Large intestine (tissue), 3 donors: ENCODE measurements around the gene FOXP1. TPM values are rescaled to one million over a fixed set of nuclear protein-coding genes. Genes with fewer than 3 reads are reported as not detected.

Experiments
- DNase-seq, 2 donors: peaks; one replicate each; pipeline versions ENCODE4 v3.0.0 to v3.0.0-alpha.2; 2013
- H3K27ac ChIP-seq: one replicate; pipeline ENCODE4 v1.5.1; 2013; ENCODE audit warnings: low read length
- H3K27me3 ChIP-seq: 2 replicates; pipeline ENCODE4 v1.6.1; 2013; ENCODE audit warnings: low read length; ENCODE audit not compliant: control insufficient read depth, insufficient read depth
- H3K36me3 ChIP-seq: 2 replicates; pipeline ENCODE4 v1.6.1; 2013; ENCODE audit warnings: low read length; ENCODE audit not compliant: control insufficient read depth, insufficient read depth
- H3K4me1 ChIP-seq: one replicate; pipeline ENCODE4 v1.6.1; 2013; ENCODE audit warnings: low read length; ENCODE audit not compliant: control insufficient read depth, insufficient read depth
- H3K4me3 ChIP-seq: one replicate; pipeline ENCODE4 v1.5.1; 2013; ENCODE audit warnings: low read length
- H3K9me3 ChIP-seq: one replicate; pipeline ENCODE4 v1.6.1; 2013; ENCODE audit warnings: mild to moderate bottlenecking, low read depth, low read length, moderate library complexity; ENCODE audit not compliant: control insufficient read depth
- WGBS: methylation state at CpG from one replicate; pipeline ENCODE4 v1.1.5; 2013; ENCODE audit warnings: low lambda C conversion rate; ENCODE audit not compliant: insufficient coverage; 5-methylcytosine and 5-hydroxymethylcytosine counted together
- polyA plus RNA-seq: library from polyadenylated mRNA; unstranded; fragments of 120-200 nt; gene quantifications from one replicate; pipeline ENCODE4 v1.2.1, GENCODE V29; 2013

Gene FOXP1
- polyA plus RNA-seq, 1 donor = 64.1 TPM

DNA sequence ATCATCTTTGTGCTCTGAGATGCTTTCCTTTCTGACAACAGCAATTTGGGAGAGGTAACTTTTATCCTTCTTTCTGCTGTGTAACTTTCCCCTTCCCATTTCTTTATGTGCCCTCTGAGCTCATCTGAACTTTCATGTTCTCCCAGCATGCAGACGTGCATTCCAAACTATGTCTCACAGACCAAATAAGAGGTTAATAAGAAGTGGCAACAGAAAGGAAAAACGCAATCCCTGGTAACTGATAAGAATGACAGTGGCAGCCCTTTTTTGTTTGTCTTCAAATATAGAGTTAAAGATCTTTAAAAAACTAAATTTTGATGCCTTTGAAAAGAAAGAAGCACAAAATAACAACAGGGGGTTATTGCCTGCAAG lies 533.4 kb downstream of the FOXP1 start:
- DNase-seq = no peak
- Histone ChIP-seq H3K27me3 (no peaks in the 10 kb centered on the region), H3K9me3 (no peaks in the 10 kb centered on the region), H3K4me3 (no peak overlapping the region), H3K36me3 (peaks cover 44% of the 10 kb centered on the region), H3K4me1 (peaks cover 31% of the 10 kb centered on the region), H3K27ac (no peak overlapping the region)
- 25% methylated on average over 1 of the region's 2 CpGs for WGBS

DNA sequence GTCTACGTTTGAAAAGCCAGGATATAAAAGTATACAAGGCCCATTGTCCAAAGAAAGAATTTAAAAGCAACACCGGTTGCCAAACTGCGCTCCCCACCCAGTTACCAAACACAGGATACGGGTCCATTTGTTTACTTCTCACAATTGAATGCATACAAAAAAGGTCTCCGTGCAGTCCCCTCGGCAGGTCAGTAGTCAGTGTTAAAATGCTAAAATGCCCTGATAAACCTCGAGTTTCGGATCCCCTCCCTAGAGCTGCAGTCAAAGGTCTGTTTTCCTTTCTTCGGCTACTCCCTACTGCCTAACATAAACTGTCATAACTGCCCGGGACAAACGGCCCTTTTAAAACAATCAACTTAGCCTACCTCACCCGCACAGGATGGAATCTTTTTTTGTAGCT lies 534.6 kb downstream of the FOXP1 start:
- peaks cover 51% of the 10 kb centered on the region for H3K36me3 ChIP-seq
- H3K27me3 ChIP-seq = no peaks in the 10 kb centered on the region
- H3K9me3 ChIP-seq = no peaks in the 10 kb centered on the region
- WGBS = no CpG with 5 or more reads among the region's 12 CpGs
- peaks cover 31% of the 10 kb centered on the region for H3K4me1 ChIP-seq
- H3K27ac ChIP-seq = peak overlapping the region; percentile 71
- H3K4me3 ChIP-seq = no peak overlapping the region
- peak; percentile 37 to 73 for DNase-seq

DNA sequence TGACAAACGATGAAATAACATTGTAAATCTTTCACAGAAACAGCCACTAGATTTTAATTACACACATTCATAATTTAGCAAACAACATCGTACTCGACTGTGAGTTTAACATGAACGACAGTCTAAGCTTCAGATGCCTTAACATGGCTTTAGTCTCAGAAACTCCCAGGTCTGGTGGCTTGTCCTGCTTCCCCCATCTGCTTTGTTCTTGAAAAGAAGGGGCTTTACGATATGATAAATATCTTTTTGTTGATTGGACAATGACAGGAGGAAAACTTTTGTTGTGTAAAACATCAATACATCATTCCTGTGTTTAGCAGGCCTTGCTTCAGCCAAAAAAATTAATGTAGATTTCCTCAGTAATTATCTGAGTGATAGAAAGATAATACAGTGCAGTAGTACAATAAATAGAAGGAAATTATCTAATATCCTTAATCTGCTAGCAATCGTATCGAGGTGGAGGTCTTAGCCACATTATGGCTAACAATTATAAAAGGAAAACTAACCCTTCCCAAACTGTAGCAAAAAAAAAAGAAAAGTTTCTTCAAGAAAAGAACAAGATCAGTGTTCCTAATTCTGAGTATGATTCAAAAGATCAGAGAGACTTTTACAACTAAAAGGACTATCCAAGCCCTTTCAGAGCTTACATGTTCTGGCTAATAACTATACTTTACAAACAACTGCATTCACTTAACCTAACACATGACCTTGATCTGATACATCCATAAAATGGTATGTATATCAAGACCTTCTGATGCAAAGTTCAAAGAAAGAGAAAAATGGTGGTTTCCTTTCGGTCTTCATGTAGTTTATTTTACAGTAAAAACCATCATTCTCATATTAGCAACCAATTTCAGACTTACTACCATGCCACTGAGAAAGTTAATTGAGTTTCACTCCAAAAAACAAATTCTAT lies 535.7 kb downstream of the FOXP1 start:
- Histone ChIP-seq H3K4me1 (peaks cover 29% of the 10 kb centered on the region), H3K9me3 (no peaks in the 10 kb centered on the region), H3K27me3 (no peaks in the 10 kb centered on the region), H3K36me3 (peaks cover 57% of the 10 kb centered on the region), H3K27ac (peak overlapping the region; percentile 71), H3K4me3 (no peak overlapping the region)
- DNase-seq = no peak
- 67% methylated on average over 4 of the region's 8 CpGs for WGBS

DNA sequence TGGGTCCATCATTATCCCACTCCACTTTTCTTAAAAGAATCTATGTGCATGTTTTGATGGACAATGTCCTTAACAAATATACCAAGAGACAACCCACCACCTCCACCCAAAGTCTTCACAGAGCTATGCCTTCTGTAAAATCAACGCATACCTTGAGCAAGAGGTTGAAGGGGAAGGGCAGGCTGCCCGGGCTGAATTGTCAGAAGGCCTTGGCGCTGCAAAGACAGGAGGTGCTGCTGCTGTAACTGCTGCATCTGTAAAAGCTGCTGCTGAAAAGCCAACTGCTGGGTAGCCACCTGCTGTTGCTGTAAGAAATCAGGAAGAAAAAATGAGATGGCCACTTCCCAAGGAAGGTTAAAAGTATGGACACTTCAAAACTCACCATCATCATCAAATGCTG lies 536.7 kb downstream of the FOXP1 start:
- H3K27me3 ChIP-seq = no peaks in the 10 kb centered on the region
- H3K4me3 ChIP-seq = no peak overlapping the region
- peaks cover 58% of the 10 kb centered on the region for H3K36me3 ChIP-seq
- H3K9me3 ChIP-seq = no peaks in the 10 kb centered on the region
- peaks cover 27% of the 10 kb centered on the region for H3K4me1 ChIP-seq
- WGBS = no CpG with 5 or more reads among the region's 3 CpGs
- no peak overlapping the region for H3K27ac ChIP-seq
- no peak for DNase-seq

DNA sequence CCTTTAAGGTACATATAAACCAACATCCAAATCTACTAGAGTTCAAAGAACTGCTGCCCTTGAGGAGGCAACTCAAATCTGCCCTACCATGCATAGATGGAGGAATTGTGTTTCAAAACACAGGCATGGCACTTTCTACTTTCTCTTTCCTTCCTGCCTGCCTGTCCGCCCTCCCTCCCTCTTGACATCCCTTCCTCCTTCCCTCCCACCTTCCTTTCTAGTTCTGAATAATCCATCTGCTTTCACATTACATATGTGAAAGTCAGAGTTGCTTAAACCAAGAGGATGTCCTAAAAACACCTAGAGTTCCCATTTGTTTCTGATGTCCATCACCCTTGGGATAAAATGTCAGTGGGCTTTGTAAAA lies 537.6 kb downstream of the FOXP1 start:
- H3K4me1 ChIP-seq = peaks cover 27% of the 10 kb centered on the region
- H3K36me3 ChIP-seq = peaks cover 56% of the 10 kb centered on the region
- no peak for DNase-seq
- no peaks in the 10 kb centered on the region for H3K9me3 ChIP-seq
- H3K27me3 ChIP-seq = no peaks in the 10 kb centered on the region
- no peak overlapping the region for H3K4me3 ChIP-seq
- H3K27ac ChIP-seq = no peak overlapping the region
- 89% methylated on average over 1 of the region's 1 CpG for WGBS

DNA sequence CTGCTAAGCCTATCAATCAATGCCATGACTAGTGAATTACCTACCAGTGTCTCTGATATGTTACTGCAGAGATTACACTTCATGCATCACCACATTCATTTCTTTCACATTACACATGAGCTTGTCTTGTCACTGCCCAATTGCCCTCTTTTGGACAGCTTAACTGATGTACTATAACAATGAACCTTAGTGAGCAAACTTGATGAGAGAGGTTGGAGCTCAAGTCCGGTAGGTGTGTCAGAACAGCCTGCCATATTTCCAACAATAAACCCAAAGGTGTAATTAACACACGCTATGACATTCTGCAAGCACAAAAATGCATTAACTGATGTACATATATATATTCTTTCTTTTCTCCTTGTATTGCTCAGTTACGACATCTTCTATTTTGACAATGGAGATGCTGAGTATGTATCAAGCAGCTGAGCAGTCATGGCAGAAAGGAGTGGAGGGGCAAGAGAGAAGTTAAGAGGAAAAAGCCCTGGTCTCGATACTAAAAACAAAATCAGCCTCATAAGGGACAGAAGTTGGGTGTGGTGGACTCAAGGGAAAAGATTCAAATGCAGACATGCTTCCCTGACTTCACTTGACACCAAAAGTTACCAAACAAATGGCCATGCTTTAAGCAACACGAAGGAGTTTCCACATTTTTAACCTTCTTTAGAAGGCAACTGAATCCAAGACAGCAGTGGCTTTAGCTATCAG lies 538.2 kb downstream of the FOXP1 start:
- WGBS = 100% methylated on average over 1 of the region's 5 CpGs
- no peaks in the 10 kb centered on the region for H3K9me3 ChIP-seq
- H3K4me3 ChIP-seq = no peak overlapping the region
- no peak for DNase-seq
- H3K36me3 ChIP-seq = peaks cover 56% of the 10 kb centered on the region
- no peaks in the 10 kb centered on the region for H3K27me3 ChIP-seq
- no peak overlapping the region for H3K27ac ChIP-seq
- H3K4me1 ChIP-seq = peaks cover 23% of the 10 kb centered on the region

DNA sequence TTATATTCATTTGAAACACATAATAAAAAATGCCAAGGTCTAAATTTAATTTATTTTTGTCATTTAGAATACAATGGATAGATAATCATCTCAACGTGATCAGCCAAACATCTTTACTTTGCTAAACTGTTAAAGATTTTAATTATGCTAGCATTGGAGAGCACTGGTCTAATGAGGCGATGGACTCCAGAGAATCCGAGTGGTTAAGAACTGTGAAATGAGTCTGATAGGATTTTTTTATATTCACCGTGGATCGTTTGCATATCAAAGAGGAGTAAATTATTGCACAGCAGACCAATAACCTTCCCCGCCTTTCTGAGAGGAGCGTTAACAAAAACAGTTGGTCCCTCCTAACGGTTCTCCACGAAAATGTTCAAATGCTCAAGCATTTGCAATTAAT lies 540.8 kb downstream of the FOXP1 start:
- no peaks in the 10 kb centered on the region for H3K9me3 ChIP-seq
- WGBS = 89% methylated on average over 7 of the region's 9 CpGs
- H3K4me1 ChIP-seq = no peaks in the 10 kb centered on the region
- H3K27me3 ChIP-seq = no peaks in the 10 kb centered on the region
- H3K27ac ChIP-seq = no peak overlapping the region
- DNase-seq = no peak
- H3K4me3 ChIP-seq = no peak overlapping the region
- peaks cover 72% of the 10 kb centered on the region for H3K36me3 ChIP-seq

DNA sequence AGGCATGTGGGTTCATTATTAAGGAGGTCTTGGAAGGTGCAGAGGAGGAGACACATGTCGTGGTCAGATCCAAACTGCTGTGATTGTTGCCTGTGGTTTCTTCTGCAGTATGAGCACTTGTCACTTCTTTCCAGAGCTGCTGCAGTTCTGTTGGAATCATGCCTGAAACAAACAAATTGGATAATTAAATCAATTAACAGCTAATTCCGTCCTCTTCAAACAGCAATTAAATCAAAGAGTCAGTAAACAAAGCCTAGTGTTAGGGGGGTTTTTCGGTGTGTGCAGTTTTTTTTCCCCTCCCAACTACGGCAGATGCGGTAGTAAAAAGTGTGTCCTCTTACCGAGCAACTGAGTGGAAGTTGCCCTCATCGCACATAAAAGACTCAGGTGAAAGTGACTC lies 542.2 kb downstream of the FOXP1 start:
- Histone ChIP-seq H3K4me1 (no peaks in the 10 kb centered on the region), H3K36me3 (peaks cover 78% of the 10 kb centered on the region), H3K9me3 (no peaks in the 10 kb centered on the region), H3K27ac (no peak overlapping the region), H3K27me3 (no peaks in the 10 kb centered on the region), H3K4me3 (no peak overlapping the region)
- DNase-seq = no peak
- WGBS = no CpG with 5 or more reads among the region's 7 CpGs

DNA sequence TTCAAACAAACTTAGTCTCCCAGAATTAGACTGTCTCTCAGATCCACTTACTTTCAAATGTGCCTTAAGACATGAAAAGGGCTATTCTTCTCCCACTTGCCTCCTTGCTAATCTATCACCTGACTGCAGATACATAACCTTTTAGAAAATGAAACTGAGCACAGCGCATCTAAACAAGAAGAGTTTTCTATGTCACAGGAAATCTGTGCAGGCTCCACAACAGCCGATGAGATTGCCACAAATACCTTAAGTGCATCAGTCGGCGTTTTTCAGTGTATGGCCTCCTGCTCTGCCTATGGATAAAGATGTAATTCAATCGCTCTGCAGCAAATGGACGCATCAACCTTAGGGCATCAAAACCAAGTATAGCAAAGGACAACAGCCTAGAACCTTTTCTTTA lies 544.2 kb downstream of the FOXP1 start:
- Histone ChIP-seq H3K9me3 (no peaks in the 10 kb centered on the region), H3K4me1 (no peaks in the 10 kb centered on the region), H3K36me3 (peaks cover 77% of the 10 kb centered on the region), H3K27ac (no peak overlapping the region), H3K4me3 (no peak overlapping the region), H3K27me3 (no peaks in the 10 kb centered on the region)
- 83% methylated on average over 2 of the region's 6 CpGs for WGBS
- no peak for DNase-seq

DNA sequence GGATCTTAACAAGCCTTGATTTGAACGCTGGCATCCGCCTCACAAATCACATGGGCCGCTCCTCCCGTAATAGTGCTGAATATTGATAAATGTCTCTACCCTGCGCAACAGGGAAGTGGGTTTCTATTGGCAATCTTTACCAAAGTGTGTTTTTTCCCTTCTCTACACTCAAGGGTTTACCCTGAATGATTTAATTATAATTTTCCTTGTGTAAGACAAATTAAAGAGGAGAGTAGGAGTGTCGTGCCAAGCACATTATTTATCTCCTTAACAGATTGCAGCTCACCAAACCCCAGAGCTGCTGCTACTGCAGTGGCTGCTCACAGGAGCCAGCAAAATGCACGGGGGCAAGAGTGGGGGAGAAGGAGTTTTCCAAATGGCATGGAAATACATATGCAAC lies 545.8 kb downstream of the FOXP1 start:
- H3K36me3 ChIP-seq = peaks cover 83% of the 10 kb centered on the region
- WGBS = no CpG with 5 or more reads among the region's 7 CpGs
- no peaks in the 10 kb centered on the region for H3K9me3 ChIP-seq
- DNase-seq = no peak
- H3K4me1 ChIP-seq = no peaks in the 10 kb centered on the region
- H3K4me3 ChIP-seq = no peak overlapping the region
- no peak overlapping the region for H3K27ac ChIP-seq
- H3K27me3 ChIP-seq = no peaks in the 10 kb centered on the region
